K562 (cell line): ENCODE results near the gene PRRC2A. TPM values are rescaled to one million over a fixed set of nuclear protein-coding genes. Genes with fewer than 3 reads are reported as not detected.

Experiments used
- ARID4B ChIP-seq: sonication (generic); formaldehyde crosslinking; IDR thresholded peaks from 2 replicates; pipeline ENCODE4 v1.8.0; 2022; ENCODE audit warnings: mild to moderate bottlenecking, missing genetic modification reagents
- ETS2 ChIP-seq: IDR thresholded peaks from 2 replicates; pipeline ENCODE4 v1.6.1; 2016; ENCODE audit warnings: borderline replicate concordance, missing genetic modification characterization, mild to moderate bottlenecking, moderate library complexity, missing compliant biosample characterization; ENCODE audit not compliant: poor library complexity, severe bottlenecking
- FOXJ2 ChIP-seq: fragments of 200-800 bp; sonication (Bioruptor generic); IDR thresholded peaks from 2 replicates; pipeline ENCODE4 v1.6.1; 2016; ENCODE audit warnings: missing genetic modification characterization, missing compliant biosample characterization
- HSF4 ChIP-seq: fragments of 250-450 bp; sonication (Bioruptor Pico); IDR thresholded peaks from 2 replicates; pipeline ENCODE4 v2.1.2; 2022; ENCODE audit warnings: mild to moderate bottlenecking, moderate library complexity, borderline replicate concordance
- KDM2B ChIP-seq: fragments of 250-450 bp; sonication (Bioruptor Pico); IDR thresholded peaks from 2 replicates; pipeline ENCODE4 v1.8.0; 2021; ENCODE audit warnings: mild to moderate bottlenecking, moderate library complexity
- MBD2 ChIP-seq: sonication (generic); IDR thresholded peaks from 2 replicates; pipeline ENCODE4 v1.6.1; 2016; ENCODE audit warnings: low read depth, borderline replicate concordance
- NEUROD1 ChIP-seq: fragments of 150-350 bp; IDR thresholded peaks from 2 replicates; pipeline ENCODE4 v1.6.1; 2014; ENCODE audit warnings: borderline replicate concordance, low read length, low read depth; ENCODE audit not compliant: partially characterized antibody
- TAF7 ChIP-seq: fragments of 450-650 bp; IDR thresholded peaks from 2 replicates; pipeline ENCODE4 v1.6.1; 2016; ENCODE audit warnings: missing genetic modification characterization, missing compliant biosample characterization
- ZNF24 ChIP-seq: fragments of 450-650 bp; IDR thresholded peaks from 2 replicates; pipeline ENCODE4 v1.6.1; 2016
- ZNF449 ChIP-seq: fragments of 250-450 bp; sonication (Bioruptor Pico); IDR thresholded peaks from 2 replicates; pipeline ENCODE4 v1.8.0; 2022; ENCODE audit warnings: moderate library complexity, mild to moderate bottlenecking, inconsistent platforms
- polyA plus RNA-seq, 8 experiments: library from polyadenylated mRNA; depleted of rRNA in 4 of 8; stranded (reverse) in 5 of 8; unstranded in 3 of 8; fragments of >200 nt; fragmentation: Nextera tagmentation in 2 of 8; fragmentation: Illumina TruSeq in 1 of 8; extraction: Ambion mirVana in 2 of 8; extraction: Trizol in 1 of 8; gene quantifications; 2 replicates each; pipeline versions ENCODE4 v1.2.1 to v1.2.3, GENCODE V29; 2011 to 2014; ENCODE audit warnings: inconsistent platforms in 1 of 8, missing spikeins in 1 of 8
- total RNA-seq, 7 experiments: library from RNA; depleted of rRNA in 6 of 7; stranded (reverse); fragments of >200 nt in 6 of 7; fragmentation: Illumina TruSeq in 2 of 7; extraction: Trizol in 2 of 7; gene quantifications; 2 replicates each; pipeline versions ENCODE4 v1.2.1 to v1.2.3, GENCODE V29; 2011 to 2021; ENCODE audit warnings: low replicate concordance in 1 of 7
- TF ChIP-seq, protein P1 (sequence below): sonication (generic); formaldehyde crosslinking; IDR thresholded peaks from 2 replicates; pipeline ENCODE4 v1.5.0; 2020; ENCODE audit warnings: missing genetic modification reagents
- TF ChIP-seq, protein P2 (sequence below): sonication (generic); formaldehyde crosslinking; IDR thresholded peaks from 2 replicates; pipeline ENCODE4 v1.8.1; 2023; ENCODE audit warnings: mild to moderate bottlenecking, missing genetic modification reagents
- TF ChIP-seq, protein P3 (sequence below): sonication (generic); formaldehyde crosslinking; IDR thresholded peaks from 2 replicates; pipeline ENCODE4 v1.8.1; 2023; ENCODE audit warnings: mild to moderate bottlenecking, missing genetic modification reagents, moderate library complexity
- TF ChIP-seq, protein P4 (sequence below): fragments of 250-450 bp; sonication (Bioruptor Pico); IDR thresholded peaks from 2 replicates; pipeline ENCODE4 v1.5.0; 2022; ENCODE audit warnings: mild to moderate bottlenecking

PRRC2A gene
- total and polyA plus RNA-seq, 9 of the 15 experiments (the other 6 are each of a cell fraction or from before 2014, with no cell fraction given): 1.0 to 332 (median 63.0) TPM

- TF ChIP-seq NEUROD1 (no peak), ETS2 (tag) (no peak), FOXJ2 (tag) (0 out of 2 replicates have a peak, but pooled peaks have one; percentile 36), TAF7 (tag) (no peak), ZNF449 (CRISPR knock-in tag) (no peak), ARID4B (CRISPR knock-in tag) (0 out of 2 replicates have a peak, but pooled peaks have one; percentile 16), ZNF24 (no peak), KDM2B (CRISPR knock-in tag) (no peak), HSF4 (CRISPR knock-in tag) (0 out of 2 replicates have a peak, but pooled peaks have one; percentile 9), MBD2 (no peak)
- TF ChIP-seq, protein P1, sequence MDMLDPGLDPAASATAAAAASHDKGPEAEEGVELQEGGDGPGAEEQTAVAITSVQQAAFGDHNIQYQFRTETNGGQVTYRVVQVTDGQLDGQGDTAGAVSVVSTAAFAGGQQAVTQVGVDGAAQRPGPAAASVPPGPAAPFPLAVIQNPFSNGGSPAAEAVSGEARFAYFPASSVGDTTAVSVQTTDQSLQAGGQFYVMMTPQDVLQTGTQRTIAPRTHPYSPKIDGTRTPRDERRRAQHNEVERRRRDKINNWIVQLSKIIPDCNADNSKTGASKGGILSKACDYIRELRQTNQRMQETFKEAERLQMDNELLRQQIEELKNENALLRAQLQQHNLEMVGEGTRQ (CRISPR knock-in tag): no peak
- TF ChIP-seq, protein P2, sequence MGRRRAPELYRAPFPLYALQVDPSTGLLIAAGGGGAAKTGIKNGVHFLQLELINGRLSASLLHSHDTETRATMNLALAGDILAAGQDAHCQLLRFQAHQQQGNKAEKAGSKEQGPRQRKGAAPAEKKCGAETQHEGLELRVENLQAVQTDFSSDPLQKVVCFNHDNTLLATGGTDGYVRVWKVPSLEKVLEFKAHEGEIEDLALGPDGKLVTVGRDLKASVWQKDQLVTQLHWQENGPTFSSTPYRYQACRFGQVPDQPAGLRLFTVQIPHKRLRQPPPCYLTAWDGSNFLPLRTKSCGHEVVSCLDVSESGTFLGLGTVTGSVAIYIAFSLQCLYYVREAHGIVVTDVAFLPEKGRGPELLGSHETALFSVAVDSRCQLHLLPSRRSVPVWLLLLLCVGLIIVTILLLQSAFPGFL (CRISPR knock-in tag): no peak
- TF ChIP-seq, protein P3, sequence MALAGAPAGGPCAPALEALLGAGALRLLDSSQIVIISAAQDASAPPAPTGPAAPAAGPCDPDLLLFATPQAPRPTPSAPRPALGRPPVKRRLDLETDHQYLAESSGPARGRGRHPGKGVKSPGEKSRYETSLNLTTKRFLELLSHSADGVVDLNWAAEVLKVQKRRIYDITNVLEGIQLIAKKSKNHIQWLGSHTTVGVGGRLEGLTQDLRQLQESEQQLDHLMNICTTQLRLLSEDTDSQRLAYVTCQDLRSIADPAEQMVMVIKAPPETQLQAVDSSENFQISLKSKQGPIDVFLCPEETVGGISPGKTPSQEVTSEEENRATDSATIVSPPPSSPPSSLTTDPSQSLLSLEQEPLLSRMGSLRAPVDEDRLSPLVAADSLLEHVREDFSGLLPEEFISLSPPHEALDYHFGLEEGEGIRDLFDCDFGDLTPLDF: peak; percentile 11; the same call in 1 of the 2 replicates
- TF ChIP-seq, protein P4, sequence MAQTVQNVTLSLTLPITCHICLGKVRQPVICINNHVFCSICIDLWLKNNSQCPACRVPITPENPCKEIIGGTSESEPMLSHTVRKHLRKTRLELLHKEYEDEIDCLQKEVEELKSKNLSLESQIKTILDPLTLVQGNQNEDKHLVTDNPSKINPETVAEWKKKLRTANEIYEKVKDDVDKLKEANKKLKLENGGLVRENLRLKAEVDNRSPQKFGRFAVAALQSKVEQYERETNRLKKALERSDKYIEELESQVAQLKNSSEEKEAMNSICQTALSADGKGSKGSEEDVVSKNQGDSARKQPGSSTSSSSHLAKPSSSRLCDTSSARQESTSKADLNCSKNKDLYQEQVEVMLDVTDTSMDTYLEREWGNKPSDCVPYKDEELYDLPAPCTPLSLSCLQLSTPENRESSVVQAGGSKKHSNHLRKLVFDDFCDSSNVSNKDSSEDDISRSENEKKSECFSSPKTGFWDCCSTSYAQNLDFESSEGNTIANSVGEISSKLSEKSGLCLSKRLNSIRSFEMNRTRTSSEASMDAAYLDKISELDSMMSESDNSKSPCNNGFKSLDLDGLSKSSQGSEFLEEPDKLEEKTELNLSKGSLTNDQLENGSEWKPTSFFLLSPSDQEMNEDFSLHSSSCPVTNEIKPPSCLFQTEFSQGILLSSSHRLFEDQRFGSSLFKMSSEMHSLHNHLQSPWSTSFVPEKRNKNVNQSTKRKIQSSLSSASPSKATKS (CRISPR knock-in tag): no peak
Measured at GRCh38 chr6:31663126-31663960, 42.8 kb downstream of the PRRC2A start (continued).
